Sigmoid colon (tissue), 4 donors: Measurements from ENCODE around the gene THBS4.

Experiments
- CTCF ChIP-seq, 4 experiments: fragments of 450-650 bp in 3 of 4; fragments of 200-600 bp in 1 of 4; IDR thresholded peaks; one replicate each; pipeline ENCODE4 v1.5.1; 2016 to 2019; ENCODE audit warnings: antibody characterized with exemption in 4 of 4, mild to moderate bottlenecking in 3 of 4, moderate library complexity in 2 of 4
- EP300 ChIP-seq, 4 donors: sonication (generic); formaldehyde crosslinking; IDR thresholded peaks; one replicate each; pipeline ENCODE4 v1.6.1; 2017; ENCODE audit warnings: antibody characterized with exemption in 4 of 4
- POLR2A ChIP-seq, 2 donors: fragments of 450-650 bp; IDR thresholded peaks; one replicate each; pipeline ENCODE4 v1.6.1; 2016; ENCODE audit warnings: antibody characterized with exemption in 2 of 2, mild to moderate bottlenecking in 2 of 2, moderate library complexity in 2 of 2
- POLR2AphosphoS5 ChIP-seq, 4 donors: sonication (generic); formaldehyde crosslinking; IDR thresholded peaks; one replicate each; pipeline ENCODE4 v1.6.1; 2017; ENCODE audit warnings: antibody characterized with exemption in 4 of 4

DNA sequence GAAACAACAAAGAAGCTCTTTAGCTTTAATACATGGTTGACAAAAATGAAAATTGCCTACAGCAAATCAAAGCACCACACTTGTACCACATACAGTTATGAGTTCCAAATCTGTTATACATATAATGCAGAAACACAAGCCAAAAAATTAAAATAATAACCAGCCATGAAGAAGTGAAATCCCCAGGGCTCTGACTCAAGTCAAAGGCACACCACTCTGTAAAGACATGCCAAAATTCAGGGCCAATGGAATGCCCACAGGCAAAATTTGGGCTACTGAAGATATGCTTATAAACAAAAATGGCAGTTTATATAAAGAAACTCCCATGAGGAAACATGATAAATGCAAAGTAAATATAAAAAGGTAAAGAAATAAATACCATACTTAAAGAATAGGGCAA lies 29.0 kb downstream of the THBS4 start:
- TF ChIP-seq CTCF (IDR thresholded peaks at IDR 0.05) (no peak), POLR2AphosphoS5 (IDR thresholded peaks at IDR 0.05) (no peak), POLR2A (IDR thresholded peaks at IDR 0.05) (no peak), EP300 (IDR thresholded peaks at IDR 0.05) (no peak)
